ENCODE results near the gene PDE4D.
A peak's percentile ranks its signal among the peaks of the same experiment; 100 is the strongest.

PDE4D gene

GRCh38 chr5:59838067-59838466, 55.5 kb downstream of the PDE4D start:
- DNase-seq = no peak

GRCh38 chr5:59837071-59837470, 56.5 kb downstream of the PDE4D start:
- DNase-seq = no peak

GRCh38 chr5:59835800-59836199, 57.7 kb downstream of the PDE4D start:
- no peak for DNase-seq

GRCh38 chr5:59833448-59833847, 60.1 kb downstream of the PDE4D start:
- no peak for DNase-seq

- DNase-seq = no peak
These were observed 60.8 kb downstream of the PDE4D start for GRCh38 chr5:59832577-59833301.

GRCh38 chr5:59831326-59832010, 62.1 kb downstream of the PDE4D start:
- no peak for DNase-seq

- no peak for DNase-seq
These were observed 62.9 kb downstream of the PDE4D start for GRCh38 chr5:59830536-59831200.

- DNase-seq = no peak
These were observed 63.6 kb downstream of the PDE4D start for GRCh38 chr5:59829922-59830321.

- no peak for DNase-seq
These were observed 64.1 kb downstream of the PDE4D start for GRCh38 chr5:59829386-59829785.

GRCh38 chr5:59828623-59829022, 64.9 kb downstream of the PDE4D start:
- DNase-seq = no peak

- no peak for DNase-seq
These were observed 66.5 kb downstream of the PDE4D start for GRCh38 chr5:59826996-59827395.

- no peak for DNase-seq
These were observed 70.1 kb downstream of the PDE4D start for GRCh38 chr5:59823420-59823819.

- no peak for DNase-seq
These were observed 73.7 kb downstream of the PDE4D start for GRCh38 chr5:59819806-59820205.

GRCh38 chr5:59817536-59817935, 76.0 kb downstream of the PDE4D start:
- no peak for DNase-seq

GRCh38 chr5:59816654-59817300, 76.7 kb downstream of the PDE4D start:
- no peak for DNase-seq

GRCh38 chr5:59814537-59814872, 79.0 kb downstream of the PDE4D start:
- no peak for DNase-seq

- DNase-seq = peak; percentile 79
These were observed 79.6 kb downstream of the PDE4D start for GRCh38 chr5:59813761-59814536.

- DNase-seq = peak; percentile 65
These were observed 83.5 kb downstream of the PDE4D start for GRCh38 chr5:59810041-59810440.

- no peak for DNase-seq
These were observed 85.7 kb downstream of the PDE4D start for GRCh38 chr5:59807806-59808205.

- DNase-seq = no peak
These were observed 93.1 kb downstream of the PDE4D start for GRCh38 chr5:59800347-59800893.

- DNase-seq = peak; percentile 63
These were observed 93.7 kb downstream of the PDE4D start for GRCh38 chr5:59799668-59800346.
